K562 treated with DMSO at 1 percent for 12 hours (cell line): Measurements from ENCODE around the gene NRG4. TPM values are rescaled to one million over a fixed set of nuclear protein-coding genes. Genes with fewer than 3 reads are reported as not detected.

ENCODE experiments used
- total RNA-seq: library from RNA; unstranded; fragments of 300-600 nt; gene quantifications from 2 replicates; pipeline ENCODE4 v1.2.3, GENCODE V29; 2022; ENCODE audit not compliant: insufficient read depth

The NRG4 gene
- 3.5 TPM in 1 of 2 replicates, not detected in the other for total RNA-seq

GRCh38 chr15:76011627-76012551, at the start of gene NRG4:
Gene NRG4 (minus strand): TSS chr15:76012424. CDS start chr15:76011230, 1,194 bp downstream.

GRCh38 chr15:76059320-76060117, 47.3 kb upstream of the NRG4 start, which contains the start of gene TMEM266:
Gene TMEM266 (plus strand): TSS chr15:76059985. CDS start chr15:76134264, 74,279 bp downstream.

GRCh38 chr15:75903331-75904239, 108.6 kb downstream of the NRG4 start, which contains the start of gene FBXO22:
Gene FBXO22 (plus strand): TSS chr15:75903878. CDS start chr15:75903964, 86 bp downstream.

Other genes starting within 250 kb of the NRG4 start
- 3.4 and 10.3 TPM in 2 replicates for gene UBE2Q2, start 169.0 kb downstream of the NRG4 start, total RNA-seq
- gene FBXO22, start 108.5 kb downstream of the NRG4 start, total RNA-seq: 34.2 and 63.0 TPM in 2 replicates
- gene TMEM266, start 47.6 kb upstream of the NRG4 start, total RNA-seq: not detected in 2 replicates